Renal cortical epithelial cell (primary cell): ENCODE data around the gene FOXJ2. TPM values are rescaled to one million over a fixed set of nuclear protein-coding genes. Genes with fewer than 3 reads are reported as not detected.

Source experiments
- total RNA-seq: library from RNA; depleted of rRNA; stranded (reverse); fragments of >200 nt; gene quantifications from 2 replicates; pipeline ENCODE4 v1.2.3, GENCODE V29; 2014

The FOXJ2 gene
- total RNA-seq, 1 donor from 2014 or later, result 8.2 TPM

Other genes starting within 250 kb of the FOXJ2 start
- gene NANOG, start 243.3 kb upstream of the FOXJ2 start, total RNA-seq, result not detected in 2 replicates
- gene SLC2A14, start 159.8 kb upstream of the FOXJ2 start, total RNA-seq, result 2.3 TPM in 1 of 2 replicates, not detected in the other
- 5.6 and 8.7 TPM in 2 replicates for gene SLC2A3, start 96.5 kb upstream of the FOXJ2 start, total RNA-seq
- gene C3AR1, start 33.6 kb downstream of the FOXJ2 start, total RNA-seq, result 0.17 and 0.30 TPM in 2 replicates
- gene NECAP1, start 49.6 kb downstream of the FOXJ2 start, total RNA-seq, result 41.6 and 44.6 TPM in 2 replicates
- 0.35 TPM in 1 of 2 replicates, not detected in the other for gene CLEC4A, start 90.9 kb downstream of the FOXJ2 start, total RNA-seq
- gene ZNF705A, start 124.3 kb downstream of the FOXJ2 start, total RNA-seq, result under 0.01 TPM in 1 of 2 replicates, not detected in the other
- 0.10 TPM in 1 of 2 replicates, not detected in the other for gene FAM90A1, start 194.9 kb downstream of the FOXJ2 start, total RNA-seq